Neural cell (in vitro differentiated cells): ENCODE results near the gene RANBP1. TPM values are rescaled to one million over a fixed set of nuclear protein-coding genes. Genes with fewer than 3 reads are reported as not detected.

Experiments
- H2AFZ ChIP-seq: fragments of 200-600, 300-800 bp; sonication (generic), shearing (Covaris generic); 2 replicates; pipeline ENCODE4 v1.6.0; 2014; ENCODE audit warnings: low read depth, mild to moderate bottlenecking, antibody characterized with exemption, low read length, moderate library complexity
- H3F3A ChIP-seq: fragments of 200-600 bp; shearing (Covaris generic); 2 replicates; pipeline ENCODE4 v1.6.1; 2016; ENCODE audit warnings: mild to moderate bottlenecking, moderate library complexity, mixed read lengths, antibody characterized with exemption, low read length; ENCODE audit not compliant: insufficient read depth, poor library complexity, severe bottlenecking
- H3K27ac ChIP-seq: fragments of 200-600, 300-800 bp; sonication (generic), shearing (Covaris generic); 2 replicates; pipeline ENCODE4 v1.5.1; 2014; ENCODE audit warnings: mild to moderate bottlenecking, low read length, moderate library complexity
- H3K27me3 ChIP-seq: fragments of 300-800, 200-600 bp; sonication (generic), shearing (Covaris generic); 2 replicates; pipeline ENCODE4 v1.6.0; 2014; ENCODE audit warnings: mild to moderate bottlenecking, low read depth, low read length, moderate library complexity; ENCODE audit not compliant: insufficient read depth
- H3K36me3 ChIP-seq: fragments of 300-800, 200-600 bp; sonication (generic), shearing (Covaris generic); 2 replicates; pipeline ENCODE4 v1.5.1; 2014; ENCODE audit warnings: mild to moderate bottlenecking, antibody characterized with exemption, low read length, moderate library complexity; ENCODE audit not compliant: insufficient read depth
- H3K4me2 ChIP-seq: fragments of 300-800, 200-600 bp; sonication (generic), shearing (Covaris generic); 2 replicates; pipeline ENCODE4 v1.6.0; 2014; ENCODE audit warnings: mild to moderate bottlenecking, low read length
- H3K4me3 ChIP-seq: fragments of 300-800, 200-600 bp; sonication (generic), shearing (Covaris generic); 2 replicates; pipeline ENCODE4 v1.5.1; 2014; ENCODE audit warnings: mild to moderate bottlenecking, low read length, moderate library complexity
- H3K79me2 ChIP-seq: fragments of 200-600 bp; shearing (Covaris generic); replicated peaks from 2 replicates; pipeline ENCODE4 v1.6.0; 2014; ENCODE audit warnings: mild to moderate bottlenecking, low read length, moderate library complexity; ENCODE audit not compliant: insufficient read depth
- H3K9ac ChIP-seq: fragments of 300-800, 200-600 bp; sonication (generic), shearing (Covaris generic); 2 replicates; pipeline ENCODE4 v1.6.1; 2016; ENCODE audit warnings: mild to moderate bottlenecking, low read length, mixed read lengths
- H3K9me2 ChIP-seq: fragments of 200-600 bp; shearing (Covaris generic); 2 replicates; pipeline ENCODE4 v1.6.1; 2016; ENCODE audit warnings: mild to moderate bottlenecking, low read length, mixed read lengths; ENCODE audit not compliant: insufficient read depth
- H3K9me3 ChIP-seq: fragments of 200-600, 300-800 bp; sonication (generic), shearing (Covaris generic); 2 replicates; pipeline ENCODE4 v1.6.1; 2016; ENCODE audit warnings: mild to moderate bottlenecking, mixed run types, low read length, moderate library complexity, mixed read lengths
- H4K20me1 ChIP-seq: fragments of 200-600 bp; shearing (Covaris generic); 2 replicates; pipeline ENCODE4 v1.6.1; 2016; ENCODE audit warnings: mild to moderate bottlenecking, mixed run types; ENCODE audit not compliant: insufficient read depth
- CTCF ChIP-seq: fragments of 450-650 bp; IDR thresholded peaks from 2 replicates; pipeline ENCODE4 v1.5.1; 2014; ENCODE audit warnings: antibody characterized with exemption, mild to moderate bottlenecking, moderate library complexity; ENCODE audit not compliant: poor library complexity, severe bottlenecking
- EP300 ChIP-seq: fragments of 450-650 bp; conservative IDR thresholded peaks from 2 replicates; pipeline ENCODE4 v1.6.1; 2014; ENCODE audit warnings: antibody characterized with exemption, mild to moderate bottlenecking, moderate library complexity; ENCODE audit not compliant: poor library complexity, severe bottlenecking
- EZH2 ChIP-seq: fragments of 200-600, 300-800 bp; shearing (Covaris generic), sonication (generic); IDR thresholded peaks from 2 replicates; pipeline ENCODE4 v1.6.1; 2014; ENCODE audit warnings: antibody characterized with exemption, low read length, borderline replicate concordance, mild to moderate bottlenecking; ENCODE audit not compliant: insufficient read depth, poor library complexity, severe bottlenecking
- MXI1 ChIP-seq: fragments of 450-650 bp; conservative IDR thresholded peaks from 2 replicates; pipeline ENCODE4 v1.6.1; 2014; ENCODE audit warnings: antibody characterized with exemption, mild to moderate bottlenecking; ENCODE audit not compliant: poor library complexity, severe bottlenecking
- POLR2AphosphoS5 ChIP-seq: IDR thresholded peaks from 2 replicates; pipeline ENCODE4 v1.6.1; 2012
- RAD21 ChIP-seq: fragments of 450-650 bp; conservative IDR thresholded peaks from 2 replicates; pipeline ENCODE4 v1.6.1; 2014; ENCODE audit warnings: antibody characterized with exemption, mild to moderate bottlenecking, moderate library complexity
- REST ChIP-seq: IDR thresholded peaks from 2 replicates; pipeline ENCODE4 v1.6.1; 2012; ENCODE audit warnings: borderline replicate concordance
- SMC3 ChIP-seq: fragments of 450-650 bp; conservative IDR thresholded peaks from 2 replicates; pipeline ENCODE4 v1.6.1; 2014; ENCODE audit warnings: antibody characterized with exemption, mild to moderate bottlenecking, moderate library complexity; ENCODE audit not compliant: poor library complexity
- TAF1 ChIP-seq: IDR thresholded peaks from 2 replicates; pipeline ENCODE4 v1.6.1; 2012; ENCODE audit warnings: low read depth
- polyA plus RNA-seq: library from polyadenylated mRNA; depleted of rRNA; stranded (reverse); fragments of >200 nt; gene quantifications from 2 replicates; pipeline ENCODE4 v1.2.3, GENCODE V29; 2014

The RANBP1 gene
- polyA plus RNA-seq, 1 donor from 2014 or later = 360 TPM

GRCh38 chr22:20088263-20088648, 27.6 kb upstream of the RANBP1 start:
- Histone ChIP-seq H3K4me3 (no peak overlapping the region), H3K36me3 (peaks cover 3% of the 10 kb centered on the region), H4K20me1 (peaks cover 23% of the 10 kb centered on the region), H3F3A (no peaks in the 10 kb centered on the region), H3K9me3 (no peaks in the 10 kb centered on the region), H3K9ac (no peak overlapping the region), H3K79me2 (peaks cover 32% of the 10 kb centered on the region), H2AFZ (no peak overlapping the region), H3K27ac (no peak overlapping the region), H3K4me2 (no peak overlapping the region), H3K27me3 (no peaks in the 10 kb centered on the region), H3K9me2 (no peaks in the 10 kb centered on the region)
- TF ChIP-seq TAF1 = no peak
- TF ChIP-seq RAD21 = no peak
- TF ChIP-seq MXI1 = no peak
- no peak for TF ChIP-seq POLR2AphosphoS5
- TF ChIP-seq EZH2 = no peak
- TF ChIP-seq EP300 = no peak
- TF ChIP-seq SMC3 = no peak
- TF ChIP-seq REST = no peak

GRCh38 chr22:20089226-20089976, 26.5 kb upstream of the RANBP1 start:
- TF ChIP-seq RAD21 (no peak), POLR2AphosphoS5 (no peak), MXI1 (no peak), EP300 (no peak), TAF1 (no peak), SMC3 (no peak), EZH2 (no peak), REST (no peak), CTCF (no peak)
- H2AFZ ChIP-seq = no peak overlapping the region
- no peak overlapping the region for H3K4me2 ChIP-seq
- no peak overlapping the region for H3K4me3 ChIP-seq
- H3K79me2 ChIP-seq = peaks cover 20% of the 10 kb centered on the region
- no peaks in the 10 kb centered on the region for H3K9me3 ChIP-seq
- no peaks in the 10 kb centered on the region for H3K9me2 ChIP-seq
- no peak overlapping the region for H3K9ac ChIP-seq
- no peaks in the 10 kb centered on the region for H3F3A ChIP-seq
- no peaks in the 10 kb centered on the region for H3K27me3 ChIP-seq
- H3K36me3 ChIP-seq = peaks cover 3% of the 10 kb centered on the region
- H3K27ac ChIP-seq = no peak overlapping the region
- peaks cover 13% of the 10 kb centered on the region for H4K20me1 ChIP-seq
